Adipocyte (in vitro differentiated cells): ENCODE measurements around the gene KDM3B.
"Not testable (repeated sequence)": the region's sequence is repeated elsewhere in the genome, so short reads cannot be mapped to it uniquely, and the experiment has no call there.

ENCODE experiments used
- DNase-seq: peaks from one replicate; pipeline ENCODE4 v3.0.0-alpha.2; 2015; ENCODE audit warnings: low read depth
- H3K27me3 ChIP-seq: replicated peaks from 2 replicates; pipeline ENCODE4 v1.7.0; 2013; ENCODE audit warnings: mild to moderate bottlenecking, low read length, moderate library complexity; ENCODE audit not compliant: control insufficient read depth, insufficient read depth
- H3K36me3 ChIP-seq: 2 replicates; pipeline ENCODE4 v1.7.0; 2013; ENCODE audit warnings: low read length, mild to moderate bottlenecking, moderate library complexity; ENCODE audit not compliant: control insufficient read depth, insufficient read depth, severe bottlenecking
- H3K4me1 ChIP-seq: 2 replicates; pipeline ENCODE4 v1.7.0; 2013; ENCODE audit warnings: mild to moderate bottlenecking, low read length, moderate library complexity; ENCODE audit not compliant: control insufficient read depth, insufficient read depth
- H3K4me3 ChIP-seq: 2 replicates; pipeline ENCODE4 v1.7.0; 2013; ENCODE audit warnings: mild to moderate bottlenecking, low read length, moderate library complexity
- H3K9ac ChIP-seq: 2 replicates; pipeline ENCODE4 v1.7.0; 2013; ENCODE audit warnings: mild to moderate bottlenecking, low read length, moderate library complexity
- H3K9me3 ChIP-seq: 2 replicates; pipeline ENCODE4 v1.7.0; 2013; ENCODE audit warnings: mild to moderate bottlenecking, low read length, moderate library complexity; ENCODE audit not compliant: control insufficient read depth

Gene KDM3B

GRCh38 chr5:138408023-138408422, 55.5 kb downstream of the KDM3B start:
- Histone ChIP-seq H3K4me3 (no peak overlapping the region), H3K27me3 (no peaks in the 10 kb centered on the region), H3K9me3 (no peaks in the 10 kb centered on the region), H3K4me1 (no peaks in the 10 kb centered on the region), H3K9ac (no peak overlapping the region), H3K36me3 (peaks cover 27% of the 10 kb centered on the region)
- peak; percentile 1 for DNase-seq

GRCh38 chr5:138410996-138411640, 58.6 kb downstream of the KDM3B start:
- not testable (repeated sequence) for H3K9ac ChIP-seq, H3K4me1 ChIP-seq, H3K9me3 ChIP-seq, H3K27me3 ChIP-seq, H3K4me3 ChIP-seq
- H3K36me3 ChIP-seq = peaks cover 37% of the 10 kb centered on the region
- DNase-seq = peak; percentile 10

GRCh38 chr5:138418444-138418843, 66.0 kb downstream of the KDM3B start:
- H3K9me3 ChIP-seq = no peaks in the 10 kb centered on the region
- H3K4me1 ChIP-seq = peaks cover 3% of the 10 kb centered on the region
- DNase-seq = no peak
- H3K4me3 ChIP-seq = no peak overlapping the region
- H3K9ac ChIP-seq = no peak overlapping the region
- H3K36me3 ChIP-seq = peaks cover 81% of the 10 kb centered on the region
- H3K27me3 ChIP-seq = no peaks in the 10 kb centered on the region

- Histone ChIP-seq H3K9me3 (no peaks in the 10 kb centered on the region), H3K4me1 (peaks cover 3% of the 10 kb centered on the region), H3K4me3 (no peak overlapping the region), H3K36me3 (peaks cover 92% of the 10 kb centered on the region), H3K9ac (no peak overlapping the region), H3K27me3 (no peaks in the 10 kb centered on the region)
- DNase-seq = no peak
Observed at GRCh38 chr5:138425079-138425478, 72.6 kb downstream of the KDM3B start.

- H3K4me1 ChIP-seq = peaks cover 29% of the 10 kb centered on the region
- H3K27me3 ChIP-seq = no peaks in the 10 kb centered on the region
- peaks cover 45% of the 10 kb centered on the region for H3K36me3 ChIP-seq
Observed at GRCh38 chr5:138435943-138436342, 83.5 kb downstream of the KDM3B start.

GRCh38 chr5:138438003-138438723, 85.7 kb downstream of the KDM3B start:
- Histone ChIP-seq H3K36me3 (peaks cover 27% of the 10 kb centered on the region), H3K27me3 (no peaks in the 10 kb centered on the region), H3K9me3 (no peaks in the 10 kb centered on the region), H3K4me3 (peak overlapping the region; percentile 72), H3K4me1 (peaks cover 29% of the 10 kb centered on the region), H3K9ac (peak overlapping the region; percentile 63)
- DNase-seq = no peak

More at GRCh38 chr5:138435943-138436342, 83.5 kb downstream of the KDM3B start:
- peak; percentile 17 for DNase-seq
- Histone ChIP-seq H3K9ac (no peak overlapping the region), H3K4me3 (no peak overlapping the region), H3K9me3 (no peaks in the 10 kb centered on the region)

- DNase-seq = peak; percentile 78
- Histone ChIP-seq H3K9me3 (no peaks in the 10 kb centered on the region), H3K36me3 (peaks cover 20% of the 10 kb centered on the region), H3K9ac (peak within 1 kb of the TSS; percentile 63), H3K4me1 (peaks cover 29% of the 10 kb centered on the region), H3K27me3 (peaks cover 3% of the 10 kb centered on the region), H3K4me3 (peak within 1 kb of the TSS; percentile 72)
Observed at GRCh38 chr5:138438724-138439476, 86.4 kb downstream of the KDM3B start, which contains the start of gene REEP2. Gene REEP2, plus strand, starts transcription at chr5:138439057. Its CDS starts 152 bp downstream, at chr5:138439209.

GRCh38 chr5:138439477-138440158, 87.1 kb downstream of the KDM3B start:
- peaks cover 15% of the 10 kb centered on the region for H3K36me3 ChIP-seq
- peak overlapping the region; percentile 72 for H3K4me3 ChIP-seq
- H3K9me3 ChIP-seq = no peaks in the 10 kb centered on the region
- H3K27me3 ChIP-seq = peaks cover 4% of the 10 kb centered on the region
- H3K9ac ChIP-seq = peak overlapping the region; percentile 63
- peaks cover 29% of the 10 kb centered on the region for H3K4me1 ChIP-seq
- DNase-seq = peak; percentile 7

- H3K4me1 ChIP-seq = peaks cover 27% of the 10 kb centered on the region
- H3K27me3 ChIP-seq = peaks cover 4% of the 10 kb centered on the region
- no peak overlapping the region for H3K9ac ChIP-seq
- H3K9me3 ChIP-seq = no peaks in the 10 kb centered on the region
- peaks cover 7% of the 10 kb centered on the region for H3K36me3 ChIP-seq
- DNase-seq = no peak
- H3K4me3 ChIP-seq = no peak overlapping the region
Observed at GRCh38 chr5:138440159-138441073, 87.9 kb downstream of the KDM3B start.

GRCh38 chr5:138441221-138441620, 88.7 kb downstream of the KDM3B start:
- no peak for DNase-seq
- Histone ChIP-seq H3K27me3 (peaks cover 4% of the 10 kb centered on the region), H3K36me3 (no peaks in the 10 kb centered on the region), H3K4me1 (peaks cover 19% of the 10 kb centered on the region), H3K9me3 (no peaks in the 10 kb centered on the region), H3K9ac (no peak overlapping the region), H3K4me3 (no peak overlapping the region)
